Endothelial cell of umbilical vein (primary cell): Measurements from ENCODE around the gene PLEKHA6.

Experiments used
- EZH2 ChIP-seq: IDR thresholded peaks from 2 replicates; pipeline ENCODE4 v1.6.1; 2012; ENCODE audit warnings: borderline replicate concordance, low read depth, mild to moderate bottlenecking, moderate library complexity, low read length, inconsistent platforms; ENCODE audit not compliant: severe bottlenecking
- FOS ChIP-seq: IDR thresholded peaks from 2 replicates; pipeline ENCODE4 v1.6.1; 2011; ENCODE audit warnings: mild to moderate bottlenecking, low read length, moderate library complexity, borderline replicate concordance; ENCODE audit not compliant: insufficient read depth
- GATA2 ChIP-seq: IDR thresholded peaks from 2 replicates; pipeline ENCODE4 v1.7.0; 2011; ENCODE audit warnings: low read depth, mild to moderate bottlenecking, moderate library complexity, mixed read lengths, low read length; ENCODE audit not compliant: insufficient read length, insufficient read depth
- JUN ChIP-seq: IDR thresholded peaks from 2 replicates; pipeline ENCODE4 v1.6.1; 2011; ENCODE audit warnings: borderline replicate concordance, low read depth; ENCODE audit not compliant: insufficient read length, insufficient read depth
- MYC ChIP-seq: IDR thresholded peaks from one replicate; pipeline ENCODE4 v1.6.1; 2011; ENCODE audit warnings: mild to moderate bottlenecking, low read depth, low read length
- POLR2A ChIP-seq: IDR thresholded peaks from 2 replicates; pipeline ENCODE4 v1.6.1; 2012; ENCODE audit warnings: low read depth, mild to moderate bottlenecking, control low read depth, low read length
- POLR2AphosphoS5 ChIP-seq: IDR thresholded peaks from 2 replicates; pipeline ENCODE4 v1.6.1; 2012; ENCODE audit warnings: low read depth, mild to moderate bottlenecking, control low read depth, low read length, moderate library complexity; ENCODE audit not compliant: insufficient read depth
- TF ChIP-seq, protein P1 (sequence below), 2 donors: IDR thresholded peaks; 1 replicate in 1 of 2; 2 replicates in 1 of 2; pipeline ENCODE4 v1.5.1; 2011; ENCODE audit warnings: low read length in 2 of 2, mild to moderate bottlenecking in 2 of 2, moderate library complexity in 2 of 2, control low read depth in 1 of 2, inconsistent platforms in 1 of 2, low read depth in 1 of 2; ENCODE audit not compliant: insufficient read depth in 1 of 2; ENCODE audit errors: extremely low read depth in 1 of 2
- TF ChIP-seq, protein P2 (sequence below): IDR thresholded peaks from 2 replicates; pipeline ENCODE4 v1.6.1; 2011; ENCODE audit not compliant: insufficient read depth, insufficient read length

DNA sequence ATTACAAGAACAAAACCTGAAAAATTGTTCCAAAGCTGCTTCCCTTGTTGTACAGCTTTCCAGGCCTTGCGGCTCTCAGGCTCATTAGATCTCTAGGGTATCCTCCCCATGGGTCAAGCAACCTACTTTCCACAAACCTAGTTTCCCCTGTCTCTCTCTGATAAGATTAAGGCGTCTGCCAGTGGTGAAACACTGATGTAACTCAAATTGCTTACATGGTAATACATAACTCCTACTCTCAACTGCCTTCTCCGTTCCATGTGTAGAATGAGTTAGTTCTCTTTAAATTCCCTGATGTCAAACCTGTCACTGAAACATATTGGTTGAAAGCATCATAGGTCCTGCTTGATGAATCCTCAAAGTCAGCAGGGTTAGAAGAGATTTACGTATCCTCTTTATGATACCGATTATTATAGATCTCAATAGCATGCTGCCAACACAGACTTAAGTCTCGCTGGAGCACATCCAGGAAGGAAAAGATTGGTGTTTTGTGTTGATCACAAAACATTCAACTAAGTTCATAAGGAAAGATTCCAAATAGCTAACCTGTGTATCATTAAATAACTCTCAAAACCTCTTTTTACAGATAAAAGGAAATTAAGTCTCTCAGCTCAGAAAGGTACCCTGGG is 41.3 kb upstream of the PLEKHA6 start:
- TF ChIP-seq POLR2AphosphoS5 (no peak), EZH2 (no peak), POLR2A (no peak), MYC (no peak), FOS (no peak), GATA2 (no peak), JUN (no peak)
- TF ChIP-seq, protein P1, sequence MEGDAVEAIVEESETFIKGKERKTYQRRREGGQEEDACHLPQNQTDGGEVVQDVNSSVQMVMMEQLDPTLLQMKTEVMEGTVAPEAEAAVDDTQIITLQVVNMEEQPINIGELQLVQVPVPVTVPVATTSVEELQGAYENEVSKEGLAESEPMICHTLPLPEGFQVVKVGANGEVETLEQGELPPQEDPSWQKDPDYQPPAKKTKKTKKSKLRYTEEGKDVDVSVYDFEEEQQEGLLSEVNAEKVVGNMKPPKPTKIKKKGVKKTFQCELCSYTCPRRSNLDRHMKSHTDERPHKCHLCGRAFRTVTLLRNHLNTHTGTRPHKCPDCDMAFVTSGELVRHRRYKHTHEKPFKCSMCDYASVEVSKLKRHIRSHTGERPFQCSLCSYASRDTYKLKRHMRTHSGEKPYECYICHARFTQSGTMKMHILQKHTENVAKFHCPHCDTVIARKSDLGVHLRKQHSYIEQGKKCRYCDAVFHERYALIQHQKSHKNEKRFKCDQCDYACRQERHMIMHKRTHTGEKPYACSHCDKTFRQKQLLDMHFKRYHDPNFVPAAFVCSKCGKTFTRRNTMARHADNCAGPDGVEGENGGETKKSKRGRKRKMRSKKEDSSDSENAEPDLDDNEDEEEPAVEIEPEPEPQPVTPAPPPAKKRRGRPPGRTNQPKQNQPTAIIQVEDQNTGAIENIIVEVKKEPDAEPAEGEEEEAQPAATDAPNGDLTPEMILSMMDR (IDR thresholded peaks at IDR 0.05; ENCODE audit: extremely low read depth in 1 of 2, insufficient read depth in 1 of 2, low read depth in 1 of 2, low read length in 2 of 2): no peak
- TF ChIP-seq, protein P2, sequence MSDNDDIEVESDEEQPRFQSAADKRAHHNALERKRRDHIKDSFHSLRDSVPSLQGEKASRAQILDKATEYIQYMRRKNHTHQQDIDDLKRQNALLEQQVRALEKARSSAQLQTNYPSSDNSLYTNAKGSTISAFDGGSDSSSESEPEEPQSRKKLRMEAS: no peak
